Daoy (cell line): ENCODE measurements around the gene AFAP1. TPM values are rescaled to one million over a fixed set of nuclear protein-coding genes. Genes with fewer than 3 reads are reported as not detected.
A peak's percentile ranks its signal among the peaks of the same experiment; 100 is the strongest.

Experiments
- DNase-seq: peaks from one replicate; pipeline ENCODE4 v3.0.0-alpha.2; 2015; ENCODE audit warnings: low read depth
- total RNA-seq: library from RNA; depleted of rRNA; stranded (reverse); fragments of >200 nt; shearing (Covaris generic); gene quantifications from 2 replicates; pipeline ENCODE4 v1.2.3, GENCODE V29; 2014

The AFAP1 gene
- total RNA-seq, 1 experiment from 2014 or later, result 42.0 TPM

- peak; percentile 94 for DNase-seq
These were observed 95.6 kb downstream of the AFAP1 start for GRCh38 chr4:7843831-7844593.

GRCh38 chr4:7842384-7843279 is 97.0 kb downstream of the AFAP1 start:
- peak; percentile 95 for DNase-seq

DNA sequence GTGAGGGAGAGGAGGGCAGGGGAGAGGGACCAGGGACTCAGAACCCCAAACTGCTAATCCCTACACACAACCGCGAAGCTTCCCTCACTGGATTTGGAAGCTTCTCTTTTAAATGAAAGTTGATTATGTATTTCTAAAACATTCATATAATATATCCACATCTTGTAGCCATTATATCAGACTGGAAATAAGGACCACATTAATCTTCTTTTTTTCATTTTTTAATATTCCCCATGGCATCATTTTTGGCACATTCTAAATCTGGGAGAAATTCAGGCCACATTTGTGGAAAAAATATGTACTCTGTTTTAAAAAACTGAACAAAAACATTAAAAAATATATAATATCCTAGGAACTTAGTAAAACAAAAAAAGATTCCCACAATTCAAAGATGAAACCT is 97.8 kb downstream of the AFAP1 start:
- DNase-seq, result no peak

- no peak for DNase-seq
These were observed 98.6 kb downstream of the AFAP1 start for GRCh38 chr4:7841071-7841470.

GRCh38 chr4:7839856-7840255 is 99.8 kb downstream of the AFAP1 start:
- no peak for DNase-seq

DNA sequence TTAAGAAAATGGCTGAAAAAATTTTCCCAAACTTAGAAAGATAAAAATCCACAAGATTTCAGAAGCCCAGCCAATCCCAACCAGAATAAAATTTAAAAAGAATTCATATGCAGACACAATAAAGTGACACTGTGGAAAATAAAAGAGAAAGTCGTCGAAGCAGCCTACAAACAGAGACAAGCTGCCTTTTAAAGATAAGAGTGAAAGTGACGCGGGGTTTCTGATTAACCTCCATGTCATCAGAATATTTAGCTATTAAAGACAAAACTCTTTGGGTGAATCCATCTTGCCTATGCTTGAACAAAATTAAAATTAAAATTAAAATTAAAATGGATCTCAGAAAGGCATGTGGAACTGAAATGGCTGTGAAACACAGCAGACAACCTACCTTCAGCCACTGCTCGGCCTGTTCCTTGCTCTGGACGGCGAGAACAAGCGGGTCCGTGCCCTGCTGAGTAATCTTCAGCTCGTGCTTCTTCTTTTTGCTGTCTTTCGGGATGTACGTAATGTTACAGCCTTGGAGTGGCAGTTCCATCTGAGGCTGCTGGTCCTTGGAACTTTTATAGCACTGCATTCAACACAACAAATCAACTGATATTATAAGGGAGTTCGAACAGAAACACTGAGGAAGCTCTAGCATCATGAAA is 101.4 kb downstream of the AFAP1 start:
- DNase-seq, result no peak

- DNase-seq, result no peak
These were observed 102.0 kb downstream of the AFAP1 start for GRCh38 chr4:7837597-7838135.

DNA sequence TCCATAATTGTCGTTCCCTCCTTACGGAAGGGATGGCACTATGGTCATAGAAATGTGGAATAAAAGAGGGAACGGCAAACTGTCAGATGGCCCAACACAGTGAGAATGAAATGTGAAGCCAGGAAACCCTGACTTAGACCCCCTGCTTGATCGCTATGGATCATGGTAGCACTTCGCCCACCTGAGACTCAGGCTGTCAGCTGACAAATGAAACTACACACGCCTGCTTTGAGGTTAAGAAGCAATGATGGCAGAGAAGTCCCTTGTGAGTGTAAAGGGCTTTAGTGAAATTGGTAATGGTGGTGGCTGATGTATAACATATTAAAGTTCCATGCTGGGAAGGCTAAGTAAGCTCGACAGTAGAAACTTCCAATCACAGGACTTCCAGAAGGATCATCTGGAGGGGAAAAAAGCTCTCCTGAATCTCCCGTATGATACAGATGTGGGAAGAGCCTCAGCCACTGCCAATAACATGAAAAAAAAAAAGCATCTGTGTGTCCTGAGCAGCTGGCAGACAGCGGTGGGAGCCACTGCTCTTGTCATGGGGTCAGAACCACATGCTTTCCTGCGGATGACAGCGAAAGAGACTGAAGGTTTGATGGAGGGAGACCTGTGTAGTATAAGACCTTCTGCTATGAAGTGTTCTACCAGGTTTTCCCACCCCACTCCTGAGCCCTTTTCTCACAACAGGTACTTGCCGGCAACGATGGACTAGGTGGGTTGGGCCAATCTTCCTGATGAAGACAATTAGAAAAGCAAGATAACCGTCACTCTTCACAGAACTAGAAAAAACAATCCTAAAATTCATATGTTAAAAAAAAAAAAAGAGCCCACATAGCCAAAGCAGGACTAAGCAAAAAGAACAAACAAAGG is 107.6 kb downstream of the AFAP1 start:
- no peak for DNase-seq

DNA sequence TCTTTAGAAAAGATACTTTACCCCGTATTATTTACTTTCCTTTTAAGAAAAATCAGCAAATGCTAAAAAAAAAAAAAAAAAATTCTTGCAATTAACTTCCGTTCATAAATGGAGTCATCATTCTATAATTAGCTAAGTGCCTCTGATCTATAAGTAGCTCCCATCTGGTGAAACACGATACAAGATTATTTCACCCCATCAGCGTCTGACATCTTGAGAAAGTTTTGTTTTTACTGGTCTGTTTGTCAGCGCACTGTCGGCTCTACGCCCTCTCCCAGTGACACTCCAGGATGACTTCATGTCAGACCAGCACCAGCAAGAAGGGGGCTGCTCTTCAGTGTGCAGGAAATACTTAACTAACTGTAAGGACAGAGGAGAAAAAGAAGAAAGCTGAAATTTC is 108.3 kb downstream of the AFAP1 start:
- DNase-seq, result no peak

DNA sequence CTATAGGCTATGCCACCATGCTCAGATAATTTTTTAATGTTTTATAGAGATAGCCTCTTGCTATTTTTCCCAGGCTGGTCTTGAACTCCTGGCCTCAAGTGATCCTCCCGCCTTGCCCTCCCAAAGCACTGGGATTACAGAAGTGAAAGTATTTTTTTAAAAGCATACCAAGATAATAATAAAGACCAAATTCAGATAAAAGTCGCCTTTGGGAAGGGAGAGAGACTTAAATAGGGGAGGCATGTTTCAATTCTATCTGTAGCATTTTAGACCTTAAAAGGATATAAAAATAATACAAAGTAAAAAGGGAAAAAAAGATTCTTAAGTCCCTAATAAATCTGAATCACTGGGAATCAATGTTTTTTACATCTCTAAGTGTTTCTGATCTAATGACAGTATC is 108.9 kb downstream of the AFAP1 start:
- no peak for DNase-seq

DNA sequence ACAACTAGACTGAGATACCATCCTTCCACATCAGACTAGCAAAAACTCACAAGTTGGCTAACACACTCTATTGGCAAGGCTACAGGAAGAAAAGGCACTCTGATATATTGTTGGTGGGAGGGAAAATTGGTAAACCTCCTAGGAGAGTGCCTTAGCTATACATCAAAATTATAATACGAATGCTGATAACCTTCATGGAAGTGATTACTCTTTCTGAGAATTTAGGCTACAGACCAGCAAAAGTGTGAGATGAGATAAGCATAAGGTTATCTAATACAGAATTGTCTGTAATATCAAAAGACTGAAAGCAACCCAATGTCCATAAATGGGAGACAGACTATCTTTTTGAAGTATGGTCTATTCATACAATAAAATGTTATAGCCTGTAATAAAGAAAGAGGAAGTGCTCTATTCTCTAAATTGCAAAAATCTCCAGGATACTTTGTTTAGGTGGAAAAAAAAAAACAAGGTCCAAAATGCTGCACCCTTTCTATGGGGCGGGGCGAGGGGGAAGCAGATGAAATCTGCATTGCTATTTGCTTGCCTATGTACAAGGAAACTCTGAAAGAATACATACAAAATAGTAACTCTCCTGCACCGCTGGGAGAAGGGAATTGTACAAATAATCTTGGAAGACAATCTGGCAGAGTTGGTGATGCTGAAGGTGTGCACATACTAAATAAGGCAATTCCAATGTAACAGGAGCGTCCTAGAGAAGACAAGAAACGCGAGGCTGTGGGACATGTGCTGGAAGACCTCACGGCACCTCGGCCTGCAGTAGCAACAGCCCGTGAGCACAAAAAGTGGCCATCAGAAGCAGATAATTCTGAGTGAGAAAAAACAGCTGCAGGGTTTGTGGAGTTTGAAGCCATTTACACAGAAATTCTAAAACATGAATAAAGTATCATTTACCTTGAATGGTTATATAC is 109.7 kb downstream of the AFAP1 start:
- no peak for DNase-seq

DNA sequence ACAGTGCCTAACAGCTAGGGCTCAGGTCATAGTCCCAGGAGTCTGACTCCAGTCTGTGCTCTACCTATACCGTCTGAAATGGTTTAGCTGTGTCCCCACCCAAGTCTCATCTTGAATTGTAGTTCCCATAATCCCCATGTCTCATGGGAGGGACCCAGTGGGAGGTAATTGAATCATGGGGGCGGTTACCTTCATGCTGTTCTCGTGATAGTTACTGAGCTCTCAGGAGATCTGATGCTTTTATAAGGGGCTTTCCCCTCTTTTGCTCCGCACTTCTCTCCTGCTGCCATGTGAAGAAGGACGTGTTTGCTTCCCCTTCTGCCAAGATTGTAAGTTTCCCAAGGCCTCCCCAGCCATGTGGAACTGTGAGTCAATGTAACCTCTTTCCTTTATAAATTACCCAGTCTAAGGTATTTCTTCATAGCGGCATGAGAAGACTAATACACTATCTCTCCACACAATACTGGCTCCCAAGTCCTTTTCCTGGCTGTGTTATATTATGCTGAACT is 110.8 kb downstream of the AFAP1 start:
- DNase-seq, result peak; percentile 35

GRCh38 chr4:7828011-7828720 is 111.5 kb downstream of the AFAP1 start:
- peak; percentile 98 for DNase-seq

- no peak for DNase-seq
These were observed 112.1 kb downstream of the AFAP1 start for GRCh38 chr4:7827566-7827965.

DNA sequence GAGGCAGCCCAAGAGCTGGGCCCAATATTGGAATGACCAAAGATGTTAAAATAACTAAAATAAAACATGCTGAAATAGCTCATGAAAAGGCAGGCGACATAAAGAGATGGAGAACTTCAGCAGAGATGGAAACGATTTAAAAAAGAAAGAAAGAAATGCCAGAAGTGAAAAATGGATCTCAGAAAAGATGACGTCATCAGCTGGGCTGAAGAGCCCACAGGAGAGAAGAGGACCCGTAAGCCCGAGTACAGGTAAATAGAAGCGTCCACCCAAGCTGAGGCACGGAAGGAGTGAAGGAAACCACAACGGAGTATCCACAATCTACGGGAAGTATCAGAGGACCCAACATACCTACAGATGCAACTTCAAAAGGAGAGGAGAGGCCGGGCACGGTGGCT is 112.8 kb downstream of the AFAP1 start:
- DNase-seq, result no peak

DNA sequence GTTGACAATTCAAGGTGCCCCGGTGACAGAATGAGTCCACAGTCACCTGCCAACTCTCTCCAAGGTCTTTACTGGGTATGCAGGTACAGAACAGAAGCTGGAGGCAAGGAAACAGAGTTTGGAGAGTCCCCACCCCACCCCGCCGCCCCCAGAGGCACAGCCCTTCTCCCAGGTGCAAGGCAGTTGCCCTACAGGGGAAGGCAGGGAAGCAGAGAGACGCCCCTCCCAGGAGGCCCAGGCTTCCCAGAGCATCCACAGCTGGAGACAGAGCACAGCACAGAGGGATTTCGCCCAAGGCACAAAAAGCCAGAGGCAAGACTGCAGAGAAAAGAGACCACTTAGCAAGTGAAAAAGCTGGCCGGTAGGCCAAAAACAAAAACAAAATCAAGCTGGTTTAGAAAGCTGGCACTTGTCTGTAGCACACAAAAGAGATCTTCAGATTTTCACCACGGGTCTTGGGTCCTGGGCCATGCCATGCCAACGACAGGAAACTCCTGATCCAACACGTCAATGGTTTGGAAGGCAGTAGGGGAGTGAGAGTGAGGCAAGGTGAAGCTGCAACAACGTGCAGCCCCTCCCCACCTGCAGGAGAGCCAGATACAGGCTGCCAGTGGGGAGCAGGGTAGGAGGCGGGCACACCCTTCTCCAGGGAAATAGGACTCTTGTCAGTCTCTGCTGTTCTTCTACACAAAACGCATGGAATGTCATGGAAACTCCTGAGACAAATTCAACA is 113.3 kb downstream of the AFAP1 start:
- DNase-seq, result no peak

DNA sequence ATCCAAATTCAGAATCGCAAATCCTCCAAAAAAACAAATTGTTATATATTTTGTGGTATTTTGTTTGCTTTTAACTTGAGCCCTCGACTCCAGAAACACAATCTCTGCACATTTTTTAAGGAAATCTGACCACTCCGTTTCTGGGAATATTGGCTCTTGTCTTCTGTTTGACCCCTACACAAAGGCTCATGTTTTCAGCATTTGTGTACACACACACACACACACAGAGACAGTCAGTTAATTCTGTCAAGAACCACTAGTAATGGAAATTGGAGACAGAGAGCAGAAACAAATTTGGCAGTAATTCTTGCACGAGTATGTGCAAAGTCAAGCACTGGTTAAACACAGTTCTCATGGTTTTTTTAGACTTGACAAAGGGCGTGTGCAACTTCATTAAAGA is 115.4 kb downstream of the AFAP1 start:
- no peak for DNase-seq

- DNase-seq, result no peak
These were observed 116.2 kb downstream of the AFAP1 start for GRCh38 chr4:7823416-7823824.

DNA sequence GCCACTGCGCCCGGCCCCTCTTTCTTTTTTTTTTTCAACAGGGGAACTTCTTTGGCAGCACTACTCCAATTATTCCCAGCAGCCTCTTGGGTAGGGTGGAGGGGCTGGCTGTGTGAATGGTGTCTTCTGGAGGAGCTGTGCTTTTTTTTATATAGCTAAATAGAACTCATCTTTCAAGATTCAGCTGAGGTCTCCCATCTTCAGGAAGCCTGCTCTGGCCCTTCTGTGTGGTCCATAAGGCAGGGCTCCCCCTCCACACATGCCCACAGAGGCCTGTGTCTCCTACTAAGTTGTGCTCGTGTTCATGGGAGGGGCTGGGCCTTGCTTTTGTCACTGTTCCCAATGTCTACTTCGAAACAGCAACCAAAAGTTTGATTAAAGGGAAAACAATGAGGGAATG is 116.8 kb downstream of the AFAP1 start:
- no peak for DNase-seq
